Upper lobe of left lung (tissue), 4 donors: Measurements from ENCODE around the gene PTPRN2.

ENCODE experiments used
- EP300 ChIP-seq, 4 donors: sonication (generic); formaldehyde crosslinking; IDR thresholded peaks; one replicate each; pipeline ENCODE4 v1.5.1; 2017; ENCODE audit warnings: antibody characterized with exemption in 4 of 4, control low read depth in 2 of 4
- POLR2A ChIP-seq, 4 donors: fragments of 450-650 bp; IDR thresholded peaks; one replicate each; pipeline ENCODE4 v1.5.1; 2016 to 2017; ENCODE audit warnings: antibody characterized with exemption in 4 of 4, mild to moderate bottlenecking in 2 of 4
- POLR2AphosphoS5 ChIP-seq, 2 donors: sonication (generic); formaldehyde crosslinking; IDR thresholded peaks; one replicate each; pipeline ENCODE4 v1.5.1; 2017; ENCODE audit warnings: antibody characterized with exemption in 2 of 2
- TF ChIP-seq, protein P1 (sequence below), 6 experiments: fragments of 450-650 bp in 4 of 6; fragments of 200-600 bp in 2 of 6; sonication (generic) in 2 of 6; IDR thresholded peaks; one replicate each; pipeline ENCODE4 v1.5.1; 2016 to 2019; ENCODE audit warnings: antibody characterized with exemption in 6 of 6

DNA sequence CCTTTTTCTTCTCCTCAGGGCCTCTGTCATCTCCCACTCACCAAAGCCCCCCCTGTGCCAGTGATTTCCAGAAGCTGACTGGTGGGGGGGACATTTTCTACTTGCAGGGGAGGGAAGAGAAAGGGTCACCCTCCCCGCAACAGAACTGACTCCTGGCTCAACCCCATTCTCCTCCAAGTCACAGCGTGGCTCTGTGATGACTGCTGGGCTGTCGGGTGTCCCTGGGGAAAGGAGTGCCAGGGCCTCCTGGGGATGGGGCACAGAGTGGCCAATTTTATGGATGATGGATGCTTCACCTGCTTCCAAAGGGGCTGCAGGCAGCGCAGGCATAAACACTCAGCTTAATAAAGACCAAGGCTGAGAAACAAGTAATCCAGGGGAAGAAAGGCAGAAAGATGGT is 523.0 kb downstream of the PTPRN2 start:
- TF ChIP-seq, protein P1, sequence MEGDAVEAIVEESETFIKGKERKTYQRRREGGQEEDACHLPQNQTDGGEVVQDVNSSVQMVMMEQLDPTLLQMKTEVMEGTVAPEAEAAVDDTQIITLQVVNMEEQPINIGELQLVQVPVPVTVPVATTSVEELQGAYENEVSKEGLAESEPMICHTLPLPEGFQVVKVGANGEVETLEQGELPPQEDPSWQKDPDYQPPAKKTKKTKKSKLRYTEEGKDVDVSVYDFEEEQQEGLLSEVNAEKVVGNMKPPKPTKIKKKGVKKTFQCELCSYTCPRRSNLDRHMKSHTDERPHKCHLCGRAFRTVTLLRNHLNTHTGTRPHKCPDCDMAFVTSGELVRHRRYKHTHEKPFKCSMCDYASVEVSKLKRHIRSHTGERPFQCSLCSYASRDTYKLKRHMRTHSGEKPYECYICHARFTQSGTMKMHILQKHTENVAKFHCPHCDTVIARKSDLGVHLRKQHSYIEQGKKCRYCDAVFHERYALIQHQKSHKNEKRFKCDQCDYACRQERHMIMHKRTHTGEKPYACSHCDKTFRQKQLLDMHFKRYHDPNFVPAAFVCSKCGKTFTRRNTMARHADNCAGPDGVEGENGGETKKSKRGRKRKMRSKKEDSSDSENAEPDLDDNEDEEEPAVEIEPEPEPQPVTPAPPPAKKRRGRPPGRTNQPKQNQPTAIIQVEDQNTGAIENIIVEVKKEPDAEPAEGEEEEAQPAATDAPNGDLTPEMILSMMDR (IDR thresholded peaks at IDR 0.05), result no peak
- TF ChIP-seq POLR2A (IDR thresholded peaks at IDR 0.05), result no peak
- TF ChIP-seq EP300 (IDR thresholded peaks at IDR 0.05), result no peak
- TF ChIP-seq POLR2AphosphoS5 (IDR thresholded peaks at IDR 0.05), result no peak
